Endodermal cell (in vitro differentiated cells): ENCODE data around the gene C16orf74. TPM values are rescaled to one million over a fixed set of nuclear protein-coding genes. Genes with fewer than 3 reads are reported as not detected.

ENCODE experiments used
- DNase-seq: peaks from one replicate; pipeline ENCODE4 v3.0.0-alpha.2; 2017
- H3K27ac ChIP-seq: 2 replicates; pipeline ENCODE4 v1.5.1; 2013; ENCODE audit warnings: mild to moderate bottlenecking, low read depth, low read length, moderate library complexity
- H3K27me3 ChIP-seq: 2 replicates; pipeline ENCODE4 v1.6.1; 2013; ENCODE audit warnings: mild to moderate bottlenecking, low read length, moderate library complexity; ENCODE audit not compliant: insufficient read depth, control insufficient read depth, poor library complexity, severe bottlenecking
- H3K36me3 ChIP-seq: 2 replicates; pipeline ENCODE4 v1.7.0; 2013; ENCODE audit warnings: mild to moderate bottlenecking, low read length, moderate library complexity; ENCODE audit not compliant: control insufficient read depth, insufficient read depth
- H3K4me1 ChIP-seq: one replicate; pipeline ENCODE4 v1.7.0; 2013; ENCODE audit warnings: low read length; ENCODE audit not compliant: control insufficient read depth, insufficient read depth
- H3K4me3 ChIP-seq: 2 replicates; pipeline ENCODE4 v1.5.1; 2013; ENCODE audit warnings: mild to moderate bottlenecking, low read length, moderate library complexity
- H3K9ac ChIP-seq: 2 replicates; pipeline ENCODE4 v1.6.1; 2013; ENCODE audit warnings: mild to moderate bottlenecking, low read length, moderate library complexity; ENCODE audit not compliant: poor library complexity, severe bottlenecking; ENCODE audit errors: extremely low read depth
- H3K9me3 ChIP-seq: 2 replicates; pipeline ENCODE4 v1.6.1; 2013; ENCODE audit warnings: mild to moderate bottlenecking, low read length, moderate library complexity; ENCODE audit not compliant: control insufficient read depth
- H3K27ac Mint-ChIP-seq: 2 replicates; pipeline ENCODE4 v1.8.0; 2020; ENCODE audit warnings: mixed read lengths
- H3K27me3 Mint-ChIP-seq: 2 replicates; pipeline ENCODE4 v1.8.0; 2021; ENCODE audit warnings: mild to moderate bottlenecking, mixed read lengths; ENCODE audit not compliant: insufficient read depth
- H3K36me3 Mint-ChIP-seq: 2 replicates; pipeline ENCODE4 v1.8.0; 2020; ENCODE audit warnings: low read depth, mixed read lengths
- H3K4me1 Mint-ChIP-seq: 2 replicates; pipeline ENCODE4 v1.8.0; 2020; ENCODE audit warnings: mixed read lengths
- H3K4me3 Mint-ChIP-seq: 2 replicates; pipeline ENCODE4 v1.8.0; 2020; ENCODE audit warnings: mild to moderate bottlenecking, moderate library complexity, mixed read lengths
- H3K9me3 Mint-ChIP-seq: 2 replicates; pipeline ENCODE4 v1.8.0; 2020; ENCODE audit warnings: mild to moderate bottlenecking, mixed read lengths
- CTCF ChIP-seq: fragments of 200-600 bp; sonication (generic); conservative IDR thresholded peaks from 2 replicates; pipeline ENCODE4 v1.5.0; 2021; ENCODE audit warnings: antibody characterized with exemption, mild to moderate bottlenecking
- WGBS, 2 experiments: methylation state at CpG; one replicate each; pipeline versions ENCODE4 v1.1.5 to v1.1.7; 2013; ENCODE audit warnings: missing lambda C conversion rate in 2 of 2, mixed read lengths in 1 of 2; ENCODE audit not compliant: insufficient coverage in 1 of 2, insufficient read length in 1 of 2; 5-methylcytosine and 5-hydroxymethylcytosine counted together
- total RNA-seq, 2 donors: library from RNA; stranded (reverse); fragmentation: NEBNext Ultra II Directional in 1 of 2; extraction: Animal tissue kit (Norgen Biotek cat#: 25700) in 1 of 2; gene quantifications; 2 replicates in 1 of 2; 3 replicates in 1 of 2; pipeline ENCODE4 v1.2.1, GENCODE V29; 2021

The C16orf74 gene
- total RNA-seq, 2 donors from 2014 or later, result 3.6 to 7.4 TPM

- Histone ChIP-seq H3K9ac (no peak overlapping the region), H3K4me1 (no peaks in the 10 kb centered on the region), H3K9me3 (peaks cover 10% of the 10 kb centered on the region), H3K27ac (no peak overlapping the region), H3K36me3 (no peaks in the 10 kb centered on the region), H3K27me3 (no peaks in the 10 kb centered on the region), H3K4me3 (no peak overlapping the region)
- Mint-ChIP-seq H3K4me1 (no peaks in the 10 kb centered on the region), H3K4me3 (no peak overlapping the region), H3K9me3 (peaks cover 7% of the 10 kb centered on the region), H3K27me3 (no peaks in the 10 kb centered on the region), H3K27ac (no peak overlapping the region), H3K36me3 (peaks cover 11% of the 10 kb centered on the region)
- WGBS, 2 experiments, result 91 to 94% methylated on average over 9 to 15 of the region's 16 CpGs
- DNase-seq, result no peak
- TF ChIP-seq CTCF, result no peak
Observed at GRCh38 chr16:85707528-85708095, 43.3 kb downstream of the C16orf74 start.

GRCh38 chr16:85706449-85707034 lies 44.4 kb downstream of the C16orf74 start:
- no peak overlapping the region for H3K9ac ChIP-seq
- 86 to 97% methylated on average over 5 to 9 of the region's 11 CpGs for WGBS, 2 experiments
- H3K4me1 ChIP-seq, result no peaks in the 10 kb centered on the region
- no peak for TF ChIP-seq CTCF
- peaks cover under 1% of the 10 kb centered on the region for H3K9me3 Mint-ChIP-seq
- no peaks in the 10 kb centered on the region for H3K27me3 Mint-ChIP-seq
- DNase-seq, result no peak
- H3K36me3 Mint-ChIP-seq, result peaks cover 4% of the 10 kb centered on the region
- H3K27ac ChIP-seq, result no peak overlapping the region
- H3K4me3 ChIP-seq, result no peak overlapping the region
- H3K9me3 ChIP-seq, result peaks cover under 1% of the 10 kb centered on the region
- H3K27ac Mint-ChIP-seq, result no peak overlapping the region
- no peak overlapping the region for H3K4me3 Mint-ChIP-seq
- H3K27me3 ChIP-seq, result no peaks in the 10 kb centered on the region
- H3K36me3 ChIP-seq, result no peaks in the 10 kb centered on the region
- H3K4me1 Mint-ChIP-seq, result no peaks in the 10 kb centered on the region

- H3K4me3 Mint-ChIP-seq, result no peak overlapping the region
- 95 to 98% methylated on average over 14 to 20 of the region's 20 CpGs for WGBS, 2 experiments
Observed at GRCh38 chr16:85704900-85705846, 45.7 kb downstream of the C16orf74 start.

More at GRCh38 chr16:85704900-85705846, 45.7 kb downstream of the C16orf74 start:
- Histone ChIP-seq H3K36me3 (no peaks in the 10 kb centered on the region), H3K27ac (no peak overlapping the region), H3K4me3 (no peak overlapping the region), H3K9me3 (no peaks in the 10 kb centered on the region), H3K4me1 (no peaks in the 10 kb centered on the region), H3K27me3 (no peaks in the 10 kb centered on the region), H3K9ac (no peak overlapping the region)
- Mint-ChIP-seq H3K36me3 (peaks cover 2% of the 10 kb centered on the region), H3K4me1 (no peaks in the 10 kb centered on the region), H3K27ac (no peak overlapping the region), H3K27me3 (no peaks in the 10 kb centered on the region), H3K9me3 (no peaks in the 10 kb centered on the region)
- no peak for DNase-seq
- TF ChIP-seq CTCF, result peak; percentile 31
